GM18520 (cell line): ENCODE data around the gene PRAMEF9.
"Not testable (repeated sequence)": the region's sequence is repeated elsewhere in the genome, so short reads cannot be mapped to it uniquely, and the experiment has no call there.

Experiments
- ATAC-seq: cut with Tn5 transposase; IDR thresholded peaks from one replicate; pipeline ENCODE4 v1.9.1; 2021; ENCODE audit not compliant: unreplicated experiment

PRAMEF9 gene

DNA sequence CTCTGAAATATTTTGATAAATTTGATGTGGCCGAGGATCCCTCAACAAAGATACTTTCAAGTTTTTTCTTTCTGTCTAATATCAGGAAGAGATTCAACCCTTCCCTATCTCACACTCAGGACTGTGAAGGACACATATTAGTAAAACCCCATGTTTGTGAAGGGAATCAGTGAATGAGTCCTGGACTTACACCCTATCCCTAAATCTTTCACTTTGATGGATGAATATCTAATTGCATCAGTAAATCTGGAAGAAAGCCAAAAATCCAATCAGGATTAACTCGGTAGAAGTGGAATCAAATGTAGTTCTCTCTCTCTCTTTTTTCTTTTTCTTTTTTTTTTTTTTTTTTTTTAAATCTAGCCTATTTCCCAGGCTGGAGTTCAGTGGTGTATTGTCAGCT lies at the start of gene PRAMEF9:
PRAMEF9 (plus strand) TSS at position 301 of the 400 bp plus-strand sequence. CDS start 3,433 bp downstream, outside the sequence.
- not testable (repeated sequence) for ATAC-seq

DNA sequence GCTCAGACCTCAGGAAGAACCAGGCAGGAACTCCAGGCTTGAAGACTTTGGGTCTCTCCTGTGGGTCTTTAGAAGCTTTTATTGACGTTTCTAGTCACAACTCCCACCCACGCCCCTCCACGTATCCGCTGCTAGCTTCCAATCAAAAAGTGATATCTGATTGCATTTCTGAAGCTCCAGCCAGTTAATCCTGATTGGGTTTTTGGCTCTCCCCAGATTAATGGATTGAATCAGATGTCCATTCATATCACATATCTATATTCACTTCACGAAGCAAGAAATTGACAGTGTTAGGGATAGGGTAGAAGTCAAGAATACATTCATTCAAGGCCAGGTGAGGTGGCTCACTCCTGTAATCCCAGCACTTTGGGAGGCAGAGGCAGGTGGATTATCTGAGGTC lies 15.7 kb upstream of the PRAMEF9 start, which contains the start of gene PRAMEF26:
PRAMEF26 (minus strand) TSS at position 101 of the 400 bp plus-strand sequence. CDS start 2,914 bp downstream, outside the sequence.
- not testable (repeated sequence) for ATAC-seq

DNA sequence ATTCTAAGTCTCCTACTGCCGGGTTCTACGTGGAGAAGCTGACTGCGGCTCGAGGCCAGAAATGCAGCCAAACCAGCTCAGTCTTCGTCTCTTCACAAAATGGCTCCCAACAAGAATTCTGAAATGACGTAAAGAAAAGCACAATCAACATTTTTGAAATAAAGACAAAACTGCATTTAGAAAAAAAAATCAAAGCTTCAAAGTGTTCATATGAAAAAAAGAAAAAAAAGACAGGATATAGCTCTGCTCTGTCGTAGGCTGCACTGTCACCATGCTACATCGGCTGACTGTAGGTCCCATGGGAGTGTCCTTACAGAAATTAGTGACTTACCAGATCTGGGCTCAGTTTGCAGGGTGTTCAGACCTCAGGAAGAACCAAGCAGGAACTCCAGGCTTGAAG lies 6.1 kb upstream of the PRAMEF9 start, which contains the start of gene HNRNPCL4:
HNRNPCL4 (minus strand) TSS at position 101 of the 400 bp plus-strand sequence. CDS start 164 bp downstream, outside the sequence.
- ATAC-seq, result not testable (repeated sequence)

DNA sequence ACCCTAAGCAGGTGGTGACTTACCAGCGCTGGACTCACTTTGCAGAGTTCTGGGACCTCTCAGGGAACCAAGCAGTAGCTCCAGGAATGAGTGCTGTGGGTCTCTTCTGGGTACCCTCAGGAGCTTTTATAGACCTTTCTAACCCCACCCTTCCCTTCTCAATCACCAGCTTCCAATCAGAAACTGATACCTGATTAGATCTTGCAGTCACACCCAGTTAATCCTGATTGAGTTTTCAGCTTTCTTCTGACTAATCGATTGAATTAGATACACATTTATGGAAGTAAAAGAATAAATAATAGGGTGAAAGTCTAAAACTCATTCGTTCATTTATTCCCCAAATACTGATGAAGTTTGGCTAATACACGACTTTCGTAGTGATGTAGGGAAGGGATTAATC lies 29.7 kb downstream of the PRAMEF9 start, which contains the start of gene PRAMEF13:
PRAMEF13 (minus strand) TSS at position 101 of the 400 bp plus-strand sequence. CDS start 1,820 bp downstream, outside the sequence.
- ATAC-seq, result not testable (repeated sequence)

DNA sequence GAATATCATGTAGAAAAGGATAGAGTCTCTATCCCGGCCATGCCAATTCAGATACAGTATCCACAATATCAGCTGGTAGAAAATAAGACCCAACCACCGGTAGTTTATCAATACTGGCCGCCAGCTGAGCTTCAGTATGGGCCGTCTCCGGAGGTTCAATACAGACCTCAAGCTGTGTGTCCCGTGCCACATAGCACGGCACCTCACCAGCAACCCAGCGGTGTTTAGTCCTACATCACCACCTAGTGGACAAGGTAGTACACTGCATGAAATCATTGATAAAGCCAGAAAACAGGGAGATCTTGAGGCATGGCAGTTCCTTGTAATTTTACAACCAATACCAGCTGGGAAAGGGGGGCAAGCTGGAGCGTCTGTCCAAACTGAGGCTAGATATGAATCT lies 37.1 kb downstream of the PRAMEF9 start:
- not testable (repeated sequence) for ATAC-seq

DNA sequence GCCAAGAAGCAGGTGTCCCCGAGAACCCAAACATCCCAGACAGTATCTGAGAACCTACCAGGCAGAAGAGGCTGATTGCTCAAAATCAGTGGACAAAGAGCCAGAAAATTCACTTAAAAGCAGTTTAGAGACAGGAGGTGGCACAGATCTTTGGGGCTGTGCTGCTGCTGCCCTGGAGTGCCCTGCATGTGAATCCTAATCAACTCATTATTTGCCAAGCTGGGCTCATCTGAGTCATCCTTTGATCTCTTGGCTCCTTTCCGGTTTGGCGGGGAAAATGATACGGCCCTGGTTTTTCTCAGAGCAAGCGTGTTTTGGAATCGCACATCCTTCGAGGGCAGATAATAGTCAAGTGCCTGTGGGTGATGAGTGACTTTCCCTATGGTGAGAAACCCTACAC lies 45.0 kb downstream of the PRAMEF9 start:
- ATAC-seq, result not testable (repeated sequence)

DNA sequence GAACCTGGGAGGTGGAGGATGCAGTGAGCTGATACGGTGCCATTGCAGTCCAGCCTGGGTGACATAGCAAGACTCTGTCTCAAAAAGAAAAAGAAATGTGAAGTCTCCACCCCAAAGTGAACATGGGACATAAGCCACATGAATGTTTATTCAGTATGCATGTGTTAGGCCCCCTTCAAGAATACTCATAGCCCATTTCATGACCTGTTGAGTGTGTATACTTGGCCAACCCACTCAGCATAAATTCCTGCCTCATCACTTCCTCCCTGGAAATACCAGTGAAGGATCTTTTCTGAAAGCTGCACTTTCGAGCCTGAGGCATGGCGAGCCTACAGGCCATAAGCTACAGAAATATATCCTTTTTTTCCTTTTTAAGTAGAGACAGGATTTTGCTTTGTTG lies 47.6 kb downstream of the PRAMEF9 start:
- not testable (repeated sequence) for ATAC-seq

DNA sequence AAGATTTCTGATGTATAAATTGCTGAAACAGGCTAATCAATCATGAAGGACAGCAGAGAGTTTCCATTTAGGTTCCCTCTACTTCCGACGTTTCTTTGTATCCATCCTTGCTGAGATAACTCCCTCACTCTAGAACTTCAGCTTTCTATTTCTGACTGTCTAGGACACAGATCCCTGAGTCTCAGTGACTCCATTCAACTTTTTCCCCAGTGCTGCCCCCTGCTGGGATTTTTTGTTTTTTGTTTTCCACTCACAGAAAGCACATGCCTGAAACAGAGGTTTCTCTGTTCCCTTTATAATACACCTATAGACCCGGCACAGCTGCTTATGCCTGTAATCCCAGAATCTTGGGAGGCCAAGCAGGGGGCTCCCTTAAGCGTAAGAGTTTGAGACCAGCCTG lies 51.1 kb downstream of the PRAMEF9 start:
- ATAC-seq, result not testable (repeated sequence)

DNA sequence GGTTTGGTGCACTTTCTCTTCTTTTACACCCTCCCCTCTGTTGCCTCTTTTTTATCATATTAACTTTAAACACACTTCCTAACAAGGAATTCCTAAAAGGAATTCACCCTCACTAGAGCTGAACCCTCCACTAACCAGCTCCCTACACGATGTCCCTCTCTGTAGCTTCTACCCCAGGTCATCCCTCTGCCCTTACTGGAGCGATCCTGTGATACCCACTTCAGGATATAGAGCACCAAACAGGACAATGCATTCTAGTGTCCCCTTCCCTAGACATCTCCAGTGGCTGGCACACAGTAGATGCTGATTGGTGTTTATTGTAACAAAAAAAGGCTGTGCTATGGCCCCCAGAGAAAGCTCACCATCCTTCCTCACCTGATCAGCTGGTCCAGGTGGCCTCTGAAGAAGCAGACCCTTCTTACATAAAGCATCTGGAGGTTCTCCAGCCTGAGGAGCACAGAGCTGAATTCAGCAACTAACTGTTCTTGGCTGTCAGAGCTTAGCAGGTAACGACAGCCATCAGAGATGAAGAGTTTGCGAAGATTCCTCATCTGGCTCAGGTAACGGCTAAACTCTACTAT lies 52.9 kb downstream of the PRAMEF9 start:
- no peak for ATAC-seq

DNA sequence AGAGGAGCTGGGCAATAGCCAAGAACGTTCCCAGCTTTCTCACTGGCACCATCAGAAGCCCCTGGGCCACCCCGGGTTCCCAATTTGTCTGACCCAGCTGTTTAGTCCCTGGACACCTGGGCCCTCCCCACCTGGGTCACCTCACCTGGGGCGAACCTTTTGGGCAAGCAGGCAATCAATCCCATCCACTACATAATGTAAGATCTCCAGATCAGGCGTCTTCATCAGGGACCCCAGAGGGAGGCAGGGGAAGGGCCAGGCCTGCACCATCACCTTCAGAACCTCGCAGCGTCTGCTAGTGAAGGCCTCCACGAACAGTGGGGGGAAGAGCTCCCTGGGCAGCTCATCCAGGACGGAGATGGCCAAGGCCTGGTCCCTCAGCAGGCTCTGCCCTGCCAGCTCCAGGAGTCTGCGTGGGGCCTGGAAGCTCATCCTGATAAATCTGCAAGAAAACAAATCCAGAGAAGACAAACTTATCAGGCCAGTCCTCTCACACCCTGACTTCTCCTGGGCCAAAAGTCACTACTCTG lies 54.1 kb downstream of the PRAMEF9 start, which contains the start of gene PRAMEF18:
PRAMEF18 (minus strand) TSS at position 480 of the 530 bp plus-strand sequence; CDS start at position 432, 48 bp downstream.
- ATAC-seq, result not testable (repeated sequence)

DNA sequence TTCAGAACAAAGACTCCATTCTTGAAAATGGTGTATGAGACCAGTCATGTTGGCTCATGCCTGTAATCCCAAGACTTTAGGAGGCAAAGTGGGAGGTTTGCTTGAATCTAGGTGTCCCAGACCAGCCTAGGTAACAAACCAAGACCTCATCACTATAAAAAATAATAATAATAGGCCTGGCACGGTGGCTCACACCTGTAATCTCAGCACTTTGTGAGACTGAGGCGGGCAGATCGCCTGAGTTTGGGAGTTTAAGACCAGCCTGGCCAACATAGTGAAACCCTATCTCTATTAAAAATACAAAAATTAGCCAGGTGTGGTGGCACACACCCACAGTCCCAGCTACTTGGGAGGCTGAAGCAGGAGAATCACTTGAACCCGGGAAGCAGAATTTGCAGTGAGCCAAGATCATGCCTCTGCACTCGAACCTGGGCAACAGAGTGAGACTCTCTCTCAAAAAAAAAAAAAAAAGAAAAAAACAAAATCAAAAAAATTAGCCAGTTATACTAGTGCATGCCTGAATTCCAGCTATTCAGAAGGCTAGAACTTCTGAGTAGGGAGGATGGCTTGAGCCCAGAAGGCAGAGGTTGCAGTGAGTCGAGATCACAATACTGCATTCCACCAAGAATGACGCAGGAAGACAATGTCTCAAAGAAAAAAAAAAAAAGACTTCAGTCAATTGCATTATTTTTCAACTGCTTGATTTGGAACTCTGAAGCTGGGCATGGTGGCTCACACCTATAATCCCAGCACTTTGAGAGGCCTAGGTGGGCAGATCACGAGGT lies 55.8 kb downstream of the PRAMEF9 start:
- ATAC-seq, result not testable (repeated sequence)

DNA sequence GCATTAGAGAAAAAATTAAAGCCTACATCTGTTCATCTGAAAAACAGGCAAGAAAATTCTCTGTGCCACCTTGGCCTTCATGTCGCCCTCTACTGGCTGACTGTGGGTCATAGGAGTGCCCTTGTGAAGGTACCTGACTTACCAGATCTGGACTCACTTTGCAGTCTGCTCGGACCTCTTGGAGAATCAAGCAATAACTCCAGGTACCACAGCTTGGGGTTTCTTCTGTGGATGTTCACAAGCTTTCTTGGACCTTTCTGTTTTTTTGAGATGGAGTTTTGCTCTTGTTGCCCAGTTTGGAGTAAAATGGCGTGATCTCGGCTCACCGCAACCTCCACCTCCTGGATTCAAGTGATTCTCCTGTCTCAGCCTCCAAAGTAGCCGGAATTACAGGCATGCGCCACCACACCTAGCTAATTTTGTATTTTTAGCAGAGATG lies 56.7 kb downstream of the PRAMEF9 start:
- ATAC-seq, result no peak
